ENCODE measurements around the gene RTN4IP1.

GRCh38 chr6:106535012-106535411 is 94.3 kb downstream of the RTN4IP1 start:
- TF ChIP-seq CTCF (IDR thresholded peaks at IDR 0.05) (no peak), YY1 (IDR thresholded peaks at IDR 0.05; ENCODE audit: low read depth) (no peak), USF2 (IDR thresholded peaks at IDR 0.05; ENCODE audit: borderline replicate concordance, low read depth, low read length) (no peak), REST (IDR thresholded peaks at IDR 0.05; ENCODE audit: low read depth, low read length) (no peak), CHD2 (IDR thresholded peaks at IDR 0.05; ENCODE audit: low read length, partially characterized antibody) (no peak), FOXM1 (IDR thresholded peaks at IDR 0.05; ENCODE audit: low read depth) (no peak), SIN3A (IDR thresholded peaks at IDR 0.05; ENCODE audit: borderline replicate concordance, low read depth, low read length) (no peak), EP300 (IDR thresholded peaks at IDR 0.05; ENCODE audit: borderline replicate concordance in 1 of 2, low read depth in 1 of 2, low read length in 1 of 2) (no peak), TCF12 (IDR thresholded peaks at IDR 0.05) (no peak)

Data from SK-N-SH (cell line).